PFSK-1 (cell line): ENCODE data around the gene KRT27.

Source experiments
- SIN3A ChIP-seq: IDR thresholded peaks from 2 replicates; pipeline ENCODE4 v1.6.1; 2012; ENCODE audit warnings: mild to moderate bottlenecking, low read length, moderate library complexity, borderline replicate concordance; ENCODE audit not compliant: insufficient read depth
- TAF1 ChIP-seq: IDR thresholded peaks from 2 replicates; pipeline ENCODE4 v1.6.1; 2012; ENCODE audit warnings: low read length, control low read depth, borderline replicate concordance; ENCODE audit not compliant: insufficient read depth

DNA sequence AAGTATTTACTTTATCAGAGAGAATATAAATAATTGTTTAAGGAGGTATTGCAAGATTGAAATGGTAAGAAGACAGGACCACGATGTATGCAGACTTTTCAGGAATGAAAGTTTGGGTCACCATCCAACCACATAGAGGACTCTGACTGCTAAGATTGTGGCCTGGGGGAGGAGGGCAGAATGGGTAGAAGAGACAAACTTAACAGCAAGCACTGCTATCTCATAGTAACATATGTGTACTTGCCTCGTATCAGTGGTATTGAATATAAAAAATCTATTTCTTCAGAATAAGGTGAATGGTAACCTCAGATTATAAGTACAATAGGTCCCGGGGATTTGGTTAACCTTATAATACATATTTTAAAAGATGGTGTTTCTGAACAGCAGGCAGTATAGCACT is 34.2 kb upstream of the KRT27 start:
- TF ChIP-seq SIN3A: no peak
- no peak for TF ChIP-seq TAF1
